ENCODE data around the gene TBXAS1.

- TF ChIP-seq CTCF (IDR thresholded peaks at IDR 0.05) (no peak), POLR2A (IDR thresholded peaks at IDR 0.05; ENCODE audit: low read depth) (no peak), EP300 (IDR thresholded peaks at IDR 0.05) (no peak), POLR2AphosphoS5 (IDR thresholded peaks at IDR 0.05) (no peak)
Observed at GRCh38 chr7:140008755-140009610, 179.9 kb downstream of the TBXAS1 start.

All from esophagus muscularis mucosa (tissue), 4 donors.